ENCODE data around the gene ANKLE1. TPM values are rescaled to one million over a fixed set of nuclear protein-coding genes. Genes with fewer than 3 reads are reported as not detected.
A peak's percentile ranks its signal among the peaks of the same experiment; 100 is the strongest.

The ANKLE1 gene
- total RNA-seq, 2 donors from 2014 or later, result 1.2 TPM; not detected in 1

GRCh38 chr19:17305216-17305516 lies 23.5 kb downstream of the ANKLE1 start:
- H3K9me3 ChIP-seq, result no peaks in the 10 kb centered on the region
- H3K4me1 ChIP-seq (ENCODE audit: control insufficient read depth in 1 of 2, low read depth in 2 of 2), result peaks cover 26 to 58% of the 10 kb centered on the region in 2 donors
- peaks cover 3% of the 10 kb centered on the region for H3K36me3 ChIP-seq
- H3K27me3 ChIP-seq (replicated peaks; ENCODE audit: insufficient read depth), result no peaks in the 10 kb centered on the region
- peak overlapping the region; percentile 84 for H3K4me3 ChIP-seq
- DNase-seq (ENCODE audit: low spot score), result no peak
- no peak for ATAC-seq (ENCODE audit: insufficient number of reproducible peaks, low FRiP score, low read depth)
- no peak for TF ChIP-seq CTCF (IDR thresholded peaks at IDR 0.05)
- H3K27ac ChIP-seq, result peak overlapping the region; percentile 84 to 90

GRCh38 chr19:17305517-17306284 lies 24.0 kb downstream of the ANKLE1 start, which contains the start of gene MRPL34:
MRPL34 (plus strand) TSS chr19:17305872; CDS start chr19:17305893, 21 bp downstream.
- no peaks in the 10 kb centered on the region for H3K9me3 ChIP-seq
- ATAC-seq (ENCODE audit: insufficient number of reproducible peaks, low FRiP score, low read depth) (peak; percentile 34), DNase-seq (ENCODE audit: low spot score) (peak; percentile 64)
- peaks cover 32 to 63% of the 10 kb centered on the region in 2 donors for H3K4me1 ChIP-seq (ENCODE audit: control insufficient read depth in 1 of 2, low read depth in 2 of 2)
- no peaks in the 10 kb centered on the region for H3K36me3 ChIP-seq
- TF ChIP-seq CTCF (IDR thresholded peaks at IDR 0.05), result peak; percentile 78
- H3K27ac ChIP-seq, result peak within 1 kb of the TSS; percentile 84 to 90
- H3K27me3 ChIP-seq (replicated peaks; ENCODE audit: insufficient read depth), result no peaks in the 10 kb centered on the region
- peak within 1 kb of the TSS; percentile 84 for H3K4me3 ChIP-seq

- H3K27me3 ChIP-seq (replicated peaks; ENCODE audit: insufficient read depth), result no peaks in the 10 kb centered on the region
- DNase-seq (ENCODE audit: low spot score), result no peak
Measured at GRCh38 chr19:17306285-17306714, 24.6 kb downstream of the ANKLE1 start.

GRCh38 chr19:17307876-17308377 lies 26.2 kb downstream of the ANKLE1 start:
- no peaks in the 10 kb centered on the region for H3K9me3 ChIP-seq
- no peak for TF ChIP-seq CTCF (IDR thresholded peaks at IDR 0.05)
- DNase-seq (ENCODE audit: low spot score), result no peak
- H3K4me3 ChIP-seq, result no peak overlapping the region
- peaks cover 37 to 66% of the 10 kb centered on the region in 2 donors for H3K4me1 ChIP-seq (ENCODE audit: control insufficient read depth in 1 of 2, low read depth in 2 of 2)
- H3K36me3 ChIP-seq, result no peaks in the 10 kb centered on the region
- no peaks in the 10 kb centered on the region for H3K27me3 ChIP-seq (replicated peaks; ENCODE audit: insufficient read depth)
- ATAC-seq (ENCODE audit: insufficient number of reproducible peaks, low FRiP score, low read depth), result no peak
- no peak overlapping the region for H3K27ac ChIP-seq

More at GRCh38 chr19:17306285-17306714, 24.6 kb downstream of the ANKLE1 start:
- H3K9me3 ChIP-seq, result no peaks in the 10 kb centered on the region
- H3K36me3 ChIP-seq, result no peaks in the 10 kb centered on the region
- TF ChIP-seq CTCF (IDR thresholded peaks at IDR 0.05), result no peak
- ATAC-seq (ENCODE audit: insufficient number of reproducible peaks, low FRiP score, low read depth), result no peak
- H3K4me1 ChIP-seq (ENCODE audit: control insufficient read depth in 1 of 2, low read depth in 2 of 2), result peaks cover 35 to 69% of the 10 kb centered on the region in 2 donors
- peak overlapping the region; percentile 84 for H3K4me3 ChIP-seq
- peak overlapping the region; percentile 84 to 90 for H3K27ac ChIP-seq

GRCh38 chr19:17309198-17309964 lies 27.7 kb downstream of the ANKLE1 start, which contains the start of gene DDA1:
DDA1 (plus strand) TSS chr19:17309563; CDS start chr19:17309655, 92 bp downstream.
- Histone ChIP-seq H3K27ac (peak within 1 kb of the TSS; percentile 35 to 62), H3K36me3 (peaks cover 5% of the 10 kb centered on the region), H3K4me1 (ENCODE audit: control insufficient read depth in 1 of 2, low read depth in 2 of 2) (peaks cover 28 to 56% of the 10 kb centered on the region in 2 donors)

More at GRCh38 chr19:17309198-17309964, 27.7 kb downstream of the ANKLE1 start, which contains the start of gene DDA1:
- Histone ChIP-seq H3K4me3 (peak within 1 kb of the TSS; percentile 91), H3K9me3 (no peaks in the 10 kb centered on the region), H3K27me3 (replicated peaks; ENCODE audit: insufficient read depth) (no peaks in the 10 kb centered on the region)
- ATAC-seq (ENCODE audit: insufficient number of reproducible peaks, low FRiP score, low read depth) (peak; percentile 95), DNase-seq (ENCODE audit: low spot score) (peak; percentile 100)
- TF ChIP-seq CTCF (IDR thresholded peaks at IDR 0.05), result no peak

Data from thoracic aorta (tissue), 2 donors.